ENCODE measurements around the gene SIX4. TPM values are rescaled to one million over a fixed set of nuclear protein-coding genes. Genes with fewer than 3 reads are reported as not detected.

Gene SIX4
- total and polyA plus RNA-seq, 2 donors (not counting 1 experiment from before 2014, with no cell fraction given), result 9.1 to 18.3 TPM

GRCh38 chr14:60768602-60769001 is 44.5 kb upstream of the SIX4 start:
- DNase-seq (ENCODE audit: low read depth in 2 of 2), result no peak

GRCh38 chr14:60760644-60761364 is 36.7 kb upstream of the SIX4 start:
- TF ChIP-seq EZH2 (IDR thresholded peaks at IDR 0.05; ENCODE audit: low read length, missing control alignments) (no peak), CTCF (conservative IDR thresholded peaks at IDR 0.05 in 1 of 2, IDR thresholded peaks at IDR 0.05 in 1 of 2; ENCODE audit: low read depth in 1 of 2, low read length in 2 of 2) (no peak)
- H3K27ac ChIP-seq (ENCODE audit: insufficient read depth, low read length), result no peak overlapping the region
- no peaks in the 10 kb centered on the region for H4K20me1 ChIP-seq (ENCODE audit: control insufficient read depth, extremely low read depth, insufficient read depth, low read length)
- no peak overlapping the region for H3K4me3 ChIP-seq (replicated peaks in 1 of 4; ENCODE audit: control extremely low read depth in 1 of 4, insufficient read depth in 1 of 4, low read depth in 3 of 4, low read length in 4 of 4)
- H3K9ac ChIP-seq (ENCODE audit: insufficient read depth, low read length), result no peak overlapping the region
- no peaks in the 10 kb centered on the region for H3K9me3 ChIP-seq (ENCODE audit: control insufficient read depth, insufficient read depth, low read depth, low read length)
- no peaks in the 10 kb centered on the region for H3K4me1 ChIP-seq (ENCODE audit: control insufficient read depth, extremely low read depth, insufficient read depth, low read length)
- no peak overlapping the region for H2AFZ ChIP-seq (ENCODE audit: low read length)
- H3K36me3 ChIP-seq (ENCODE audit: control insufficient read depth, insufficient read depth, low read length), result no peaks in the 10 kb centered on the region
- H3K4me2 ChIP-seq (ENCODE audit: extremely low read depth, insufficient read depth, low read length), result no peak overlapping the region
- H3K27me3 ChIP-seq (ENCODE audit: control insufficient read depth, insufficient read depth, low read length), result no peaks in the 10 kb centered on the region
- H3K79me2 ChIP-seq (ENCODE audit: control insufficient read depth, insufficient read depth, low read length), result peaks cover 11% of the 10 kb centered on the region
- DNase-seq (ENCODE audit: low read depth in 2 of 2), result no peak

More at GRCh38 chr14:60768602-60769001, 44.5 kb upstream of the SIX4 start:
- H3K4me1 ChIP-seq (ENCODE audit: control insufficient read depth, extremely low read depth, insufficient read depth, low read length), result no peaks in the 10 kb centered on the region
- no peaks in the 10 kb centered on the region for H3K9me3 ChIP-seq (ENCODE audit: control insufficient read depth, insufficient read depth, low read depth, low read length)
- H3K4me3 ChIP-seq (replicated peaks in 1 of 4; ENCODE audit: control extremely low read depth in 1 of 4, insufficient read depth in 1 of 4, low read depth in 3 of 4, low read length in 4 of 4), result no peak overlapping the region
- H3K36me3 ChIP-seq (ENCODE audit: control insufficient read depth, insufficient read depth, low read length), result no peaks in the 10 kb centered on the region
- peaks cover 3% of the 10 kb centered on the region for H3K79me2 ChIP-seq (ENCODE audit: control insufficient read depth, insufficient read depth, low read length)
- no peak for TF ChIP-seq EZH2 (IDR thresholded peaks at IDR 0.05; ENCODE audit: low read length, missing control alignments)
- no peak for TF ChIP-seq CTCF (conservative IDR thresholded peaks at IDR 0.05 in 1 of 2, IDR thresholded peaks at IDR 0.05 in 1 of 2; ENCODE audit: low read depth in 1 of 2, low read length in 2 of 2)
- no peaks in the 10 kb centered on the region for H4K20me1 ChIP-seq (ENCODE audit: control insufficient read depth, extremely low read depth, insufficient read depth, low read length)
- H3K27me3 ChIP-seq (ENCODE audit: control insufficient read depth, insufficient read depth, low read length), result no peaks in the 10 kb centered on the region
- no peak overlapping the region for H2AFZ ChIP-seq (ENCODE audit: low read length)
- H3K9ac ChIP-seq (ENCODE audit: insufficient read depth, low read length), result no peak overlapping the region
- H3K4me2 ChIP-seq (ENCODE audit: extremely low read depth, insufficient read depth, low read length), result no peak overlapping the region
- no peak overlapping the region for H3K27ac ChIP-seq (ENCODE audit: insufficient read depth, low read length)

GRCh38 chr14:60760209-60760608 is 36.1 kb upstream of the SIX4 start:
- Histone ChIP-seq H3K79me2 (ENCODE audit: control insufficient read depth, insufficient read depth, low read length) (peaks cover 16% of the 10 kb centered on the region), H3K4me2 (ENCODE audit: extremely low read depth, insufficient read depth, low read length) (no peak overlapping the region)
- DNase-seq (ENCODE audit: low read depth in 2 of 2), result no peak

More at GRCh38 chr14:60760209-60760608, 36.1 kb upstream of the SIX4 start:
- Histone ChIP-seq H3K4me1 (ENCODE audit: control insufficient read depth, extremely low read depth, insufficient read depth, low read length) (no peaks in the 10 kb centered on the region), H3K27ac (ENCODE audit: insufficient read depth, low read length) (no peak overlapping the region), H3K9ac (ENCODE audit: insufficient read depth, low read length) (no peak overlapping the region), H2AFZ (ENCODE audit: low read length) (no peak overlapping the region), H4K20me1 (ENCODE audit: control insufficient read depth, extremely low read depth, insufficient read depth, low read length) (no peaks in the 10 kb centered on the region), H3K9me3 (ENCODE audit: control insufficient read depth, insufficient read depth, low read depth, low read length) (no peaks in the 10 kb centered on the region), H3K27me3 (ENCODE audit: control insufficient read depth, insufficient read depth, low read length) (no peaks in the 10 kb centered on the region), H3K4me3 (replicated peaks in 1 of 4; ENCODE audit: control extremely low read depth in 1 of 4, insufficient read depth in 1 of 4, low read depth in 3 of 4, low read length in 4 of 4) (no peak overlapping the region), H3K36me3 (ENCODE audit: control insufficient read depth, insufficient read depth, low read length) (no peaks in the 10 kb centered on the region)
- no peak for TF ChIP-seq CTCF (conservative IDR thresholded peaks at IDR 0.05 in 1 of 2, IDR thresholded peaks at IDR 0.05 in 1 of 2; ENCODE audit: low read depth in 1 of 2, low read length in 2 of 2)
- TF ChIP-seq EZH2 (IDR thresholded peaks at IDR 0.05; ENCODE audit: low read length, missing control alignments), result no peak
